22Rv1 (cell line): ENCODE results near the gene IL17RE.

Experiments used
- H3K27ac ChIP-seq: fragments of 450-650 bp; 2 replicates; pipeline ENCODE4 v1.5.1; 2017
- CTCF ChIP-seq: fragments of 450-650 bp; IDR thresholded peaks from 2 replicates; pipeline ENCODE4 v1.5.1; 2017; ENCODE audit warnings: mild to moderate bottlenecking
- ZFX ChIP-seq: fragments of 450-650 bp; IDR thresholded peaks from 2 replicates; pipeline ENCODE4 v1.6.1; 2017; ENCODE audit warnings: antibody characterized with exemption, borderline replicate concordance

Gene IL17RE

GRCh38 chr3:9947025-9947995, 44.7 kb downstream of the IL17RE start:
- H3K27ac ChIP-seq = peak overlapping the region; percentile 84
- no peak for TF ChIP-seq ZFX

GRCh38 chr3:9948586-9948985, 45.9 kb downstream of the IL17RE start:
- H3K27ac ChIP-seq = no peak overlapping the region
- TF ChIP-seq CTCF (no peak), ZFX (no peak)

- no peak overlapping the region for H3K27ac ChIP-seq
- TF ChIP-seq ZFX = no peak
- no peak for TF ChIP-seq CTCF
Measured at GRCh38 chr3:9949115-9949514, 46.5 kb downstream of the IL17RE start.

- 0 out of 2 replicates have a peak overlapping the region, but pooled peaks have one; percentile 47 for H3K27ac ChIP-seq
- TF ChIP-seq CTCF = no peak
- TF ChIP-seq ZFX = no peak
Measured at GRCh38 chr3:9949626-9950025, 47.0 kb downstream of the IL17RE start.

GRCh38 chr3:9951126-9951525, 48.5 kb downstream of the IL17RE start:
- H3K27ac ChIP-seq = peak overlapping the region; percentile 47
- TF ChIP-seq CTCF (no peak), ZFX (no peak)

- TF ChIP-seq CTCF = no peak
- TF ChIP-seq ZFX = no peak
- peak overlapping the region; percentile 47 for H3K27ac ChIP-seq
Measured at GRCh38 chr3:9951598-9951961, 48.9 kb downstream of the IL17RE start.

GRCh38 chr3:9951962-9952805, 49.5 kb downstream of the IL17RE start, which contains the start of gene PRRT3:
TSS of gene PRRT3 (minus strand) at chr3:9952408. CDS start at chr3:9950115, 2,293 bp downstream.
- peak within 1 kb of the TSS; percentile 47 for H3K27ac ChIP-seq
- TF ChIP-seq CTCF = no peak
- TF ChIP-seq ZFX = no peak
